B cell (primary cell): ENCODE measurements around the gene PFKFB3.

Experiments
- EZH2 ChIP-seq: IDR thresholded peaks from 2 replicates; pipeline ENCODE4 v1.6.1; 2012; ENCODE audit warnings: borderline replicate concordance, low read depth, mild to moderate bottlenecking, moderate library complexity, low read length; ENCODE audit not compliant: insufficient read depth, poor library complexity, severe bottlenecking
- TF ChIP-seq, protein P1 (sequence below): fragments of 200-600 bp; IDR thresholded peaks from one replicate; pipeline ENCODE4 v1.8.0; 2022; ENCODE audit warnings: antibody characterized with exemption, mild to moderate bottlenecking

- TF ChIP-seq, protein P1, sequence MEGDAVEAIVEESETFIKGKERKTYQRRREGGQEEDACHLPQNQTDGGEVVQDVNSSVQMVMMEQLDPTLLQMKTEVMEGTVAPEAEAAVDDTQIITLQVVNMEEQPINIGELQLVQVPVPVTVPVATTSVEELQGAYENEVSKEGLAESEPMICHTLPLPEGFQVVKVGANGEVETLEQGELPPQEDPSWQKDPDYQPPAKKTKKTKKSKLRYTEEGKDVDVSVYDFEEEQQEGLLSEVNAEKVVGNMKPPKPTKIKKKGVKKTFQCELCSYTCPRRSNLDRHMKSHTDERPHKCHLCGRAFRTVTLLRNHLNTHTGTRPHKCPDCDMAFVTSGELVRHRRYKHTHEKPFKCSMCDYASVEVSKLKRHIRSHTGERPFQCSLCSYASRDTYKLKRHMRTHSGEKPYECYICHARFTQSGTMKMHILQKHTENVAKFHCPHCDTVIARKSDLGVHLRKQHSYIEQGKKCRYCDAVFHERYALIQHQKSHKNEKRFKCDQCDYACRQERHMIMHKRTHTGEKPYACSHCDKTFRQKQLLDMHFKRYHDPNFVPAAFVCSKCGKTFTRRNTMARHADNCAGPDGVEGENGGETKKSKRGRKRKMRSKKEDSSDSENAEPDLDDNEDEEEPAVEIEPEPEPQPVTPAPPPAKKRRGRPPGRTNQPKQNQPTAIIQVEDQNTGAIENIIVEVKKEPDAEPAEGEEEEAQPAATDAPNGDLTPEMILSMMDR = no peak
- no peak for TF ChIP-seq EZH2
Observed at GRCh38 chr10:6180480-6181110, 22.1 kb upstream of the PFKFB3 start.
